RWPE1 (cell line): Measurements from ENCODE around the gene ACSS1.

Source experiments
- CTCF ChIA-PET: fragments of 350-600 bp; sonication (Branson Sonifier 250); formaldehyde crosslinking; extraction: SDS; loops from one replicate; lab custom pipeline; 2021; lab: Yijun Ruan, JAX
- POLR2A ChIA-PET: fragments of 400-600 bp; formaldehyde crosslinking; extraction: SDS; loops from one replicate; lab custom pipeline; 2020; ENCODE audit warnings: antibody characterized with exemption; ENCODE audit not compliant: low non-redundant PET; lab: Yijun Ruan, JAX
- DNase-seq: peaks from one replicate; pipeline ENCODE4 v3.0.0; 2012; ENCODE audit warnings: low spot score
- H3K27ac ChIP-seq: fragments of 450-650 bp; 2 replicates; pipeline ENCODE4 v1.5.1; 2017
- TF ChIP-seq, protein P1 (sequence below): fragments of 450-650 bp; conservative IDR thresholded peaks from 2 replicates; pipeline ENCODE4 v1.5.1; 2017; ENCODE audit warnings: low read depth, mild to moderate bottlenecking

The ACSS1 gene

DNA sequence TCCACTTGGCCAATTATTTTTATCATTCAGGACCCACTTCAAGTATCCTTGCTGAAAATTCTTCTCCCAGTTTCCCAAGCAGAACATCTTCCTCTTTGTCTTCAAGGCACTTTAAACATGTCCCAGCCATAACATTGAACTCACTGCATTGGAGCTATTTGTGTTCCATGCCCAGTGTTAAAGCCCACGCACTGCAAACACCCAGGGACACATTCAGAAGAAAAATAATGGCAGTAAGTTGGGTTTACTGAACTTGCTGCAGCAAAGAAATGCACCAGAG lies 63.8 kb downstream of the ACSS1 start:
- DNase-seq: no peak
- CTCF ChIA-PET: interaction anchor here (0.5 to 3.7 kb wide), 7 partner anchors 12 to 1645 kb away, joined by 3 to 53 read pairs (median 5); partner anchors contain the start of gene ACSS1
- POLR2A ChIA-PET: no interaction called here
- TF ChIP-seq, protein P1, sequence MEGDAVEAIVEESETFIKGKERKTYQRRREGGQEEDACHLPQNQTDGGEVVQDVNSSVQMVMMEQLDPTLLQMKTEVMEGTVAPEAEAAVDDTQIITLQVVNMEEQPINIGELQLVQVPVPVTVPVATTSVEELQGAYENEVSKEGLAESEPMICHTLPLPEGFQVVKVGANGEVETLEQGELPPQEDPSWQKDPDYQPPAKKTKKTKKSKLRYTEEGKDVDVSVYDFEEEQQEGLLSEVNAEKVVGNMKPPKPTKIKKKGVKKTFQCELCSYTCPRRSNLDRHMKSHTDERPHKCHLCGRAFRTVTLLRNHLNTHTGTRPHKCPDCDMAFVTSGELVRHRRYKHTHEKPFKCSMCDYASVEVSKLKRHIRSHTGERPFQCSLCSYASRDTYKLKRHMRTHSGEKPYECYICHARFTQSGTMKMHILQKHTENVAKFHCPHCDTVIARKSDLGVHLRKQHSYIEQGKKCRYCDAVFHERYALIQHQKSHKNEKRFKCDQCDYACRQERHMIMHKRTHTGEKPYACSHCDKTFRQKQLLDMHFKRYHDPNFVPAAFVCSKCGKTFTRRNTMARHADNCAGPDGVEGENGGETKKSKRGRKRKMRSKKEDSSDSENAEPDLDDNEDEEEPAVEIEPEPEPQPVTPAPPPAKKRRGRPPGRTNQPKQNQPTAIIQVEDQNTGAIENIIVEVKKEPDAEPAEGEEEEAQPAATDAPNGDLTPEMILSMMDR: no peak
- no peak overlapping the region for H3K27ac ChIP-seq

DNA sequence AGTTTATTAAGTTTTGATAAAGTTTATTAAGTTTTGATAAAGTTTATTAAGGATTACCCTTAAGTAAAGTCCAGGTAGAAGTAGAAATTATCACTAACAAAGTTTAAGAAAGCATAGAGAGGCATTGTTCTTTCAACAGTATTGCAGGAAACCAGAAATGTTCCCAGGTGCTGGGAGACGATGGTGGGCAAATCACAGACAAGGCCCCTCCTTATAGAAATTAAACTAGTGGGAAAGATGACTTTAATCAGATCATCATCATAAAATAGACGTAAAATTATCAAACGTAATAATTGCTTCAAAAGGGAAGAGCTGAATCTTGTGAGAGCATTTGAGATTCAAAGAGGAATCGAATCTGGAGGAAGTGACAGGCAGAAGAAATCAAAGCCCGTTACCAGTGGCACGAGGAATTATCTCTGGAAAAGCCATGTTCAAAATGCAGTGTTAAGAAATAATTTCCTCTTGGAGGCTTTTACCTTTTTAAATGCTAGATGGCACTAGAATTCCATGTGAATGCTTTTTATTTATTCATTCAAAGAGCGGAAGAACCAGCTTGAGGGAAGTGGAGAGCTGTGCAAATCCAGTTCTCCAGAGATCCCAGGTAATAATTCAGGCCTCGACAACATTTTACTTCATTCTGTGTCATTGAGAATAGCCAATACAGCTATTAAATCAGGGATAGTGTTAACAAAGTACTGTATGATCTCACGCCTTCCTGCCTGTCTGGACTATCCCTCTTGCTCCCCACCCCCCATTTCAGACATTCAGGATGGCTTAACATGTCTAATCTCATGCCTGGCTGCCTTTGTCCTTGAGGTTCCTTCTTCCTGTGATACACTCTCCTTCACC lies 64.4 kb downstream of the ACSS1 start:
- TF ChIP-seq, protein P1: peak; percentile 79

DNA sequence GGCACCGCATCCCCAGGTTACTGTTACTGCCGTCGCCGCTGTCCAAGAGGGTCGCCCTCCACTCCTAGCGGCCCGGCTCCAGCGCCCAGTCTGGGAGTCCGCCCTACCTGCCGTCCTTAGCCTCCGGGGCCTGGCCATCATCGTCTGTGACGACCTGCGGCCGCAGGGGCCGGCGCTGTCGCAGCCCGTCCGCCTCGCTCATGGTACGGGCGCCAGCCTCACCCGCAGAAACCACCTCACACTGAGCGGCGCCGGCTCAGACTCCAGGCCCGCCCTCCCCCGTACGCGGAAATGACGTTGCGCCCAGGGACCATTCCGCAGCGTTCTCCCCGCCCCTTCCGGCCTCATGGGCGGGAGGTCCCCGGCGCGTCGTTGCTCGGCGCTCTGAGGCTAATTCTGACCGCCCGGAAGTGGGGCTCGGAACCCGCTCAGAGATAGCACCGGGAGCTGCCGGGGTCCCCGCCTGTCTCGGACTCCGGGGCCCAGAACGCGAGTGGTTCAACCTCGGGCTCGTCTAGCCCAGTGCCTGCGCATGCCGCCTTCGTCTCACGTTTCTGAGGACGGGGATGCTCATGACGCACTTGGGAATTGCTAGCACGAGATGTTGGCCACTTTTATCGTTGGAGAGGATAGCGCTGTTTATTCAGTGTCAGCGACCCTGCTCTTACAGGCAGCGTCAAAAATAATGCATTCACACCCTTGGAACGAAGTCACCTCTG lies 65.3 kb downstream of the ACSS1 start, which contains the start of gene APMAP:
Gene APMAP (minus strand): TSS at position 265 of the 719 bp plus-strand sequence. CDS start 63 bp downstream, at position 202.
- ChIA-PET POLR2A (no interaction called here), CTCF (interaction anchor here (0.5 to 3.7 kb wide), 2 partner anchors 72 to 231 kb away, joined by 3 to 53 read pairs; no protein-coding TSS in a partner anchor)
- peak within 1 kb of the TSS; percentile 78 for H3K27ac ChIP-seq
- DNase-seq: peak; percentile 96
- TF ChIP-seq, protein P1: no peak

More for the DNA sequence above, 64.4 kb downstream of the ACSS1 start:
- peak overlapping the region; percentile 78; the same call in 1 of the 2 replicates for H3K27ac ChIP-seq
- peak; percentile 48 for DNase-seq
- ChIA-PET POLR2A (no interaction called here), CTCF (interaction anchor here (0.5 to 3.7 kb wide), 9 partner anchors 13 to 1645 kb away, joined by 3 to 53 read pairs (median 5); partner anchors contain the start of gene ACSS1)

DNA sequence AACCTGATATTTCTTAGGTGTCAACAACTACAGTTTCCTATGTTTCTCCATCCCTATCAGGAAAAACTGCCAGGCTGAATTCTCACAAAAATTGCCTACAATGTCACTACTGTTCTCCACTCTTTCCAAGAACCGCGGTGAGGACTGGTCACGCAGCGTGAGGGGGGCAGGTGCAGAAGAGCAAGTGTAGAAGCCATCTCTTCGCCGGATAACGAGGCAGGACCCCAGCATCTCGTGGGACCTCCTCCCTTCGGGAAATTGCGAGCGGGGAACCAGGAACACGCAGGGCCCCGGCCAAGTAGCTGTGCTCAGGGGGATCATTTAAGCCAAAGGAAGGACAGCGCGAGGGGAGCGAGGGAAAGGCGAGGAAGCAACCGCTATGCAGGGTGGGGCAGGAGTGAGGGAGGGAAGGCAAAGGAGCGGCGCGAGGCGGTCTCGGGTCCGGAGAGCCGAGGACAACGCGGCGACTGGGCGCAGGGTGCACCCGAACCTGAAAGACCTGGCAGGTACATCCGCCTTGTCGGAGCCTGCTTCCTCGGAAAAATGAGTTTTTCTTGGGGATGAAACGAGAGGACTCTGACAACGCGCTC lies 65.9 kb downstream of the ACSS1 start:
- ChIA-PET CTCF (interaction anchor here (0.5 kb wide), 1 partner anchor 90 kb away, joined by 3 read pairs; no protein-coding TSS in a partner anchor), POLR2A (no interaction called here)
- peak overlapping the region; percentile 78 for H3K27ac ChIP-seq
- peak; percentile 41 for DNase-seq
- TF ChIP-seq, protein P1: no peak

DNA sequence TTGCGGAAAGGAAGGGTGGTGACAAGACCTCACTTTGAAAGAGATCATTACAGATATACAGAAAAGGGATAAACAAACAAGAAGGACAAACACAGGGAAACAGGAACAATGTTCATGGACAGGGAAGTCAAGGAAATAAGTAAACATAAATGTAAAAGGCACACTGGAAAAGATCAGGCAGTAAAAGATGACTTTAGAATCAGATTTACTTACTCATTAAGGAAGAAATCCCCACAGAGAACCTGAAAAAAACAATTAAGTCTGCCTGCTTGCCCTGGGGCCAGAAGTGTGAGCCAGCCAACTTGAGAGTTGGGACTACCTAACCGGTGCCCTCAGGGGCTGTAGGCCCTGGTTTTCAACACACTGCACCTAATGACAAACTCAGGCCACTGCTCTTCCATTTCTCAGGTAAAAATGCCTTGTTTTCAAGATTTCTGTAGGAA lies 67.1 kb downstream of the ACSS1 start:
- CTCF ChIA-PET: interaction anchor here (0.6 kb wide), 1 partner anchor 12 kb away, joined by 4 read pairs; no protein-coding TSS in a partner anchor
- no peak for DNase-seq
- no peak overlapping the region for H3K27ac ChIP-seq
- POLR2A ChIA-PET: interaction anchor here (0.6 kb wide), 1 partner anchor 325 kb away, joined by 3 read pairs; no protein-coding TSS in a partner anchor
- TF ChIP-seq, protein P1: no peak
